Neural cell (in vitro differentiated cells): ENCODE results near the gene PRUNE2. TPM values are rescaled to one million over a fixed set of nuclear protein-coding genes. Genes with fewer than 3 reads are reported as not detected.

Experiments
- H2AFZ ChIP-seq: fragments of 200-600, 300-800 bp; sonication (generic), shearing (Covaris generic); 2 replicates; pipeline ENCODE4 v1.6.0; 2014; ENCODE audit warnings: low read depth, mild to moderate bottlenecking, antibody characterized with exemption, low read length, moderate library complexity
- H3F3A ChIP-seq: fragments of 200-600 bp; shearing (Covaris generic); 2 replicates; pipeline ENCODE4 v1.6.1; 2016; ENCODE audit warnings: mild to moderate bottlenecking, moderate library complexity, mixed read lengths, antibody characterized with exemption, low read length; ENCODE audit not compliant: insufficient read depth, poor library complexity, severe bottlenecking
- H3K27ac ChIP-seq: fragments of 200-600, 300-800 bp; sonication (generic), shearing (Covaris generic); 2 replicates; pipeline ENCODE4 v1.5.1; 2014; ENCODE audit warnings: mild to moderate bottlenecking, low read length, moderate library complexity
- H3K27me3 ChIP-seq: fragments of 300-800, 200-600 bp; sonication (generic), shearing (Covaris generic); 2 replicates; pipeline ENCODE4 v1.6.0; 2014; ENCODE audit warnings: mild to moderate bottlenecking, low read depth, low read length, moderate library complexity; ENCODE audit not compliant: insufficient read depth
- H3K36me3 ChIP-seq: fragments of 300-800, 200-600 bp; sonication (generic), shearing (Covaris generic); 2 replicates; pipeline ENCODE4 v1.5.1; 2014; ENCODE audit warnings: mild to moderate bottlenecking, antibody characterized with exemption, low read length, moderate library complexity; ENCODE audit not compliant: insufficient read depth
- H3K4me2 ChIP-seq: fragments of 300-800, 200-600 bp; sonication (generic), shearing (Covaris generic); 2 replicates; pipeline ENCODE4 v1.6.0; 2014; ENCODE audit warnings: mild to moderate bottlenecking, low read length
- H3K4me3 ChIP-seq: fragments of 300-800, 200-600 bp; sonication (generic), shearing (Covaris generic); 2 replicates; pipeline ENCODE4 v1.5.1; 2014; ENCODE audit warnings: mild to moderate bottlenecking, low read length, moderate library complexity
- H3K79me2 ChIP-seq: fragments of 200-600 bp; shearing (Covaris generic); replicated peaks from 2 replicates; pipeline ENCODE4 v1.6.0; 2014; ENCODE audit warnings: mild to moderate bottlenecking, low read length, moderate library complexity; ENCODE audit not compliant: insufficient read depth
- H3K9ac ChIP-seq: fragments of 300-800, 200-600 bp; sonication (generic), shearing (Covaris generic); 2 replicates; pipeline ENCODE4 v1.6.1; 2016; ENCODE audit warnings: mild to moderate bottlenecking, low read length, mixed read lengths
- H3K9me2 ChIP-seq: fragments of 200-600 bp; shearing (Covaris generic); 2 replicates; pipeline ENCODE4 v1.6.1; 2016; ENCODE audit warnings: mild to moderate bottlenecking, low read length, mixed read lengths; ENCODE audit not compliant: insufficient read depth
- H3K9me3 ChIP-seq: fragments of 200-600, 300-800 bp; sonication (generic), shearing (Covaris generic); 2 replicates; pipeline ENCODE4 v1.6.1; 2016; ENCODE audit warnings: mild to moderate bottlenecking, mixed run types, low read length, moderate library complexity, mixed read lengths
- H4K20me1 ChIP-seq: fragments of 200-600 bp; shearing (Covaris generic); 2 replicates; pipeline ENCODE4 v1.6.1; 2016; ENCODE audit warnings: mild to moderate bottlenecking, mixed run types; ENCODE audit not compliant: insufficient read depth
- EP300 ChIP-seq: fragments of 450-650 bp; conservative IDR thresholded peaks from 2 replicates; pipeline ENCODE4 v1.6.1; 2014; ENCODE audit warnings: antibody characterized with exemption, mild to moderate bottlenecking, moderate library complexity; ENCODE audit not compliant: poor library complexity, severe bottlenecking
- EZH2 ChIP-seq: fragments of 200-600, 300-800 bp; shearing (Covaris generic), sonication (generic); IDR thresholded peaks from 2 replicates; pipeline ENCODE4 v1.6.1; 2014; ENCODE audit warnings: antibody characterized with exemption, low read length, borderline replicate concordance, mild to moderate bottlenecking; ENCODE audit not compliant: insufficient read depth, poor library complexity, severe bottlenecking
- MXI1 ChIP-seq: fragments of 450-650 bp; conservative IDR thresholded peaks from 2 replicates; pipeline ENCODE4 v1.6.1; 2014; ENCODE audit warnings: antibody characterized with exemption, mild to moderate bottlenecking; ENCODE audit not compliant: poor library complexity, severe bottlenecking
- POLR2AphosphoS5 ChIP-seq: IDR thresholded peaks from 2 replicates; pipeline ENCODE4 v1.6.1; 2012
- RAD21 ChIP-seq: fragments of 450-650 bp; conservative IDR thresholded peaks from 2 replicates; pipeline ENCODE4 v1.6.1; 2014; ENCODE audit warnings: antibody characterized with exemption, mild to moderate bottlenecking, moderate library complexity
- REST ChIP-seq: IDR thresholded peaks from 2 replicates; pipeline ENCODE4 v1.6.1; 2012; ENCODE audit warnings: borderline replicate concordance
- SMC3 ChIP-seq: fragments of 450-650 bp; conservative IDR thresholded peaks from 2 replicates; pipeline ENCODE4 v1.6.1; 2014; ENCODE audit warnings: antibody characterized with exemption, mild to moderate bottlenecking, moderate library complexity; ENCODE audit not compliant: poor library complexity
- TAF1 ChIP-seq: IDR thresholded peaks from 2 replicates; pipeline ENCODE4 v1.6.1; 2012; ENCODE audit warnings: low read depth
- polyA plus RNA-seq: library from polyadenylated mRNA; depleted of rRNA; stranded (reverse); fragments of >200 nt; gene quantifications from 2 replicates; pipeline ENCODE4 v1.2.3, GENCODE V29; 2014
- TF ChIP-seq, protein P1 (sequence below): fragments of 450-650 bp; IDR thresholded peaks from 2 replicates; pipeline ENCODE4 v1.5.1; 2014; ENCODE audit warnings: antibody characterized with exemption, mild to moderate bottlenecking, moderate library complexity; ENCODE audit not compliant: poor library complexity, severe bottlenecking

PRUNE2 gene
- polyA plus RNA-seq, 1 donor from 2014 or later, result 9.7 TPM

GRCh38 chr9:76725885-76726284 lies 180.0 kb downstream of the PRUNE2 start:
- no peaks in the 10 kb centered on the region for H3K27me3 ChIP-seq
- no peaks in the 10 kb centered on the region for H3K79me2 ChIP-seq
- H2AFZ ChIP-seq, result no peak overlapping the region
- H3K27ac ChIP-seq, result no peak overlapping the region
- no peak overlapping the region for H3K9ac ChIP-seq
- no peak overlapping the region for H3K4me2 ChIP-seq
- no peaks in the 10 kb centered on the region for H3F3A ChIP-seq
- TF ChIP-seq REST (no peak), EP300 (no peak), TAF1 (no peak), RAD21 (no peak), EZH2 (no peak), MXI1 (no peak), SMC3 (no peak), POLR2AphosphoS5 (no peak)
- TF ChIP-seq, protein P1, sequence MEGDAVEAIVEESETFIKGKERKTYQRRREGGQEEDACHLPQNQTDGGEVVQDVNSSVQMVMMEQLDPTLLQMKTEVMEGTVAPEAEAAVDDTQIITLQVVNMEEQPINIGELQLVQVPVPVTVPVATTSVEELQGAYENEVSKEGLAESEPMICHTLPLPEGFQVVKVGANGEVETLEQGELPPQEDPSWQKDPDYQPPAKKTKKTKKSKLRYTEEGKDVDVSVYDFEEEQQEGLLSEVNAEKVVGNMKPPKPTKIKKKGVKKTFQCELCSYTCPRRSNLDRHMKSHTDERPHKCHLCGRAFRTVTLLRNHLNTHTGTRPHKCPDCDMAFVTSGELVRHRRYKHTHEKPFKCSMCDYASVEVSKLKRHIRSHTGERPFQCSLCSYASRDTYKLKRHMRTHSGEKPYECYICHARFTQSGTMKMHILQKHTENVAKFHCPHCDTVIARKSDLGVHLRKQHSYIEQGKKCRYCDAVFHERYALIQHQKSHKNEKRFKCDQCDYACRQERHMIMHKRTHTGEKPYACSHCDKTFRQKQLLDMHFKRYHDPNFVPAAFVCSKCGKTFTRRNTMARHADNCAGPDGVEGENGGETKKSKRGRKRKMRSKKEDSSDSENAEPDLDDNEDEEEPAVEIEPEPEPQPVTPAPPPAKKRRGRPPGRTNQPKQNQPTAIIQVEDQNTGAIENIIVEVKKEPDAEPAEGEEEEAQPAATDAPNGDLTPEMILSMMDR, result no peak
- H3K4me3 ChIP-seq, result no peak overlapping the region
- H3K9me3 ChIP-seq, result no peaks in the 10 kb centered on the region
- no peaks in the 10 kb centered on the region for H3K9me2 ChIP-seq
- H4K20me1 ChIP-seq, result no peaks in the 10 kb centered on the region
- no peaks in the 10 kb centered on the region for H3K36me3 ChIP-seq

DNA sequence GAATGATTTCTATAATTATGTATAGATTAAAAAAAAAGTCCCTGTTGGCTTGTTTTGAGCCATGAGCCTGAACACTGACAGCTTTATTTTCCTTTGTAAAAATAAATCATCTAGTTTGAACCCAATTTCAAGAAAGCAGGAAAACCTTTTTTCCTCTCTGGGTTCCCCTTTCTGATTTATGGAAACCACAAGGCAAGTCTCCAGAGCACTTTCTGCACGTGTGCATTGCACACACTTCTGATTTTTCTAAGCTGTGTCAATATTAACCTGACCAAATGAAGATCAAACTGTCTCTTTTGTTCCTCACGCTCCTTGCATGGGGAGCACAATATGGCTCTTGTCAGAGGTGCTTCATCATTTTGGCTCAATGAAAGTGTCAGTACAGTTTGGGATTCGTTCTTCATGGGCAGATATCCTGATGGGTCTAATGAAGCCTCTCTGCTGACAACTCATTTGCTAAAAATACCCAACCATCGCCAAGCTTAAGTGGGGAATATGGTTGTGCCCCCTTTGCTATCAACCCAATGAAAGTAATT lies 180.8 kb downstream of the PRUNE2 start:
- no peaks in the 10 kb centered on the region for H4K20me1 ChIP-seq
- no peaks in the 10 kb centered on the region for H3K27me3 ChIP-seq
- TF ChIP-seq EP300, result no peak
- no peak for TF ChIP-seq EZH2
- TF ChIP-seq RAD21, result no peak
- no peak for TF ChIP-seq SMC3
- TF ChIP-seq POLR2AphosphoS5, result no peak
- TF ChIP-seq, protein P1, result no peak
- no peak for TF ChIP-seq MXI1
- no peak for TF ChIP-seq TAF1
- TF ChIP-seq REST, result no peak
- H3K9ac ChIP-seq, result no peak overlapping the region
- H3K4me2 ChIP-seq, result no peak overlapping the region
- no peak overlapping the region for H3K27ac ChIP-seq
- H3K36me3 ChIP-seq, result no peaks in the 10 kb centered on the region
- no peaks in the 10 kb centered on the region for H3F3A ChIP-seq
- no peaks in the 10 kb centered on the region for H3K9me3 ChIP-seq
- no peak overlapping the region for H3K4me3 ChIP-seq
- H3K9me2 ChIP-seq, result no peaks in the 10 kb centered on the region
- no peak overlapping the region for H2AFZ ChIP-seq
- no peaks in the 10 kb centered on the region for H3K79me2 ChIP-seq
